NCI-H82 treated with DMSO at 0.1 percent for 48 hours (cell line): Measurements from ENCODE around the gene PPM1K.

Experiments used
- DNase-seq: peaks from one replicate; lab custom pipeline; 2025; ENCODE audit not compliant: unreplicated experiment; lab: John Stamatoyannopoulos, UW

PPM1K gene

GRCh38 chr4:88277711-88278225 lies 6.6 kb downstream of the PPM1K start:
- DNase-seq = no peak

GRCh38 chr4:88276952-88277710 lies 7.2 kb downstream of the PPM1K start:
- no peak for DNase-seq

GRCh38 chr4:88275949-88276515 lies 8.3 kb downstream of the PPM1K start:
- no peak for DNase-seq

GRCh38 chr4:88275516-88275915 lies 8.8 kb downstream of the PPM1K start:
- no peak for DNase-seq

GRCh38 chr4:88268913-88269312 lies 15.4 kb downstream of the PPM1K start:
- no peak for DNase-seq

GRCh38 chr4:88264336-88264735 lies 20.0 kb downstream of the PPM1K start:
- DNase-seq = no peak

GRCh38 chr4:88257726-88258125 lies 26.6 kb downstream of the PPM1K start:
- no peak for DNase-seq

- no peak for DNase-seq
Observed at GRCh38 chr4:88255111-88255510, 29.2 kb downstream of the PPM1K start.

- DNase-seq = no peak
Observed at GRCh38 chr4:88251924-88252323, 32.4 kb downstream of the PPM1K start.

GRCh38 chr4:88247148-88247547 lies 37.2 kb downstream of the PPM1K start:
- DNase-seq = no peak

- no peak for DNase-seq
Observed at GRCh38 chr4:88246600-88246999, 37.8 kb downstream of the PPM1K start.

GRCh38 chr4:88244816-88245579 lies 39.4 kb downstream of the PPM1K start:
- no peak for DNase-seq

- no peak for DNase-seq
Observed at GRCh38 chr4:88244056-88244455, 40.3 kb downstream of the PPM1K start.

GRCh38 chr4:88242144-88242543 lies 42.2 kb downstream of the PPM1K start:
- DNase-seq = no peak

- no peak for DNase-seq
Observed at GRCh38 chr4:88240297-88240714, 44.1 kb downstream of the PPM1K start.

- no peak for DNase-seq
Observed at GRCh38 chr4:88230969-88231771, 53.2 kb downstream of the PPM1K start.

- no peak for DNase-seq
Observed at GRCh38 chr4:88230461-88230891, 53.9 kb downstream of the PPM1K start.

- DNase-seq = no peak
Observed at GRCh38 chr4:88227734-88228133, 56.6 kb downstream of the PPM1K start.

- DNase-seq = no peak
Observed at GRCh38 chr4:88226143-88226542, 58.2 kb downstream of the PPM1K start.

- no peak for DNase-seq
Observed at GRCh38 chr4:88225232-88226105, 58.9 kb downstream of the PPM1K start.
